GM12892 (cell line): Measurements from ENCODE around the gene PACC1.

ENCODE experiments used
- POLR2A ChIP-seq: IDR thresholded peaks from 2 replicates; pipeline ENCODE4 v1.6.1; 2011; ENCODE audit warnings: low read depth, low read length, control low read depth
- POLR2AphosphoS5 ChIP-seq: IDR thresholded peaks from 2 replicates; pipeline ENCODE4 v1.6.1; 2011; ENCODE audit warnings: low read depth, low read length, control low read depth

GRCh38 chr1:212377644-212378043 lies 37.0 kb downstream of the PACC1 start:
- TF ChIP-seq POLR2AphosphoS5: no peak
- no peak for TF ChIP-seq POLR2A
